IMR-90 (cell line): Measurements from ENCODE around the gene ACOXL. TPM values are rescaled to one million over a fixed set of nuclear protein-coding genes. Genes with fewer than 3 reads are reported as not detected.

Source experiments
- ATAC-seq: fragments of 200-7000 bp; cut with Tn5 transposase; 2 replicates; pipeline ENCODE4 v1.9.1; 2020; ENCODE audit warnings: low read depth, mild to moderate bottlenecking, moderate library complexity
- BruUV-seq: library from RNA; stranded (reverse); fragments of 400-500 nt; replicated peaks from 2 replicates; lab custom pipeline; 2021; lab: Mats Ljungman, UMichigan
- CTCF ChIA-PET: fragments of 300-600 bp; formaldehyde crosslinking; extraction: SDS; loops from one replicate; lab custom pipeline; 2021; ENCODE audit warnings: antibody characterized with exemption; lab: Yijun Ruan, JAX
- POLR2A ChIA-PET: fragments of 300-600 bp; sonication (Branson Sonifier 250); formaldehyde crosslinking; loops from one replicate; lab custom pipeline; 2022; ENCODE audit warnings: antibody characterized with exemption; ENCODE audit not compliant: unreplicated experiment; lab: Charles Lee
- DNase-seq: peaks from one replicate; pipeline ENCODE4 v3.0.0; 2013
- H2AFZ ChIP-seq: replicated peaks from 2 replicates; pipeline ENCODE3; 2013; ENCODE audit warnings: low read length, mild to moderate bottlenecking; ENCODE audit not compliant: poor library complexity
- H2AK5ac ChIP-seq: 2 replicates; pipeline ENCODE4 v1.6.1; 2013; ENCODE audit warnings: low read depth, low read length, inconsistent platforms
- H2AK9ac ChIP-seq: replicated peaks from 2 replicates; pipeline ENCODE3; 2013; ENCODE audit warnings: mild to moderate bottlenecking, low read depth, low read length, moderate library complexity; ENCODE audit not compliant: poor library complexity
- H2BK120ac ChIP-seq: 2 replicates; pipeline ENCODE4 v1.6.1; 2013; ENCODE audit warnings: low read depth, low read length, inconsistent platforms
- H2BK15ac ChIP-seq: 3 replicates; pipeline ENCODE4 v1.6.1; 2013; ENCODE audit warnings: low read depth, low read length, inconsistent platforms
- H2BK20ac ChIP-seq: 2 replicates; pipeline ENCODE4 v1.6.1; 2013; ENCODE audit warnings: low read depth, mild to moderate bottlenecking, inconsistent platforms, low read length, moderate library complexity
- H2BK5ac ChIP-seq: 2 replicates; pipeline ENCODE4 v1.6.1; 2013; ENCODE audit warnings: mild to moderate bottlenecking, low read depth, low read length, inconsistent platforms; ENCODE audit not compliant: poor library complexity, severe bottlenecking
- H3K14ac ChIP-seq: replicated peaks from 2 replicates; pipeline ENCODE4 v1.6.1; 2013; ENCODE audit warnings: low read depth, low read length, inconsistent platforms
- H3K18ac ChIP-seq: 2 replicates; pipeline ENCODE4 v1.6.1; 2013; ENCODE audit warnings: low read depth, low read length, control low read depth
- H3K23ac ChIP-seq: 2 replicates; pipeline ENCODE4 v1.6.1; 2013; ENCODE audit warnings: low read depth, low read length, inconsistent platforms
- H3K27ac ChIP-seq: 2 replicates; pipeline ENCODE4 v1.5.1; 2013; ENCODE audit warnings: mild to moderate bottlenecking, control low read depth, low read length; ENCODE audit not compliant: insufficient read depth
- H3K27me3 ChIP-seq: 2 replicates; pipeline ENCODE4 v1.6.1; 2013; ENCODE audit warnings: low read length; ENCODE audit not compliant: control insufficient read depth, insufficient read depth
- H3K36me3 ChIP-seq: 2 replicates; pipeline ENCODE4 v1.6.1; 2013; ENCODE audit warnings: low read length, mixed read lengths; ENCODE audit not compliant: control insufficient read depth, insufficient read depth
- H3K4ac ChIP-seq: 2 replicates; pipeline ENCODE4 v1.6.1; 2013; ENCODE audit warnings: low read depth, low read length, inconsistent platforms
- H3K4me1 ChIP-seq: 2 replicates; pipeline ENCODE4 v1.6.1; 2013; ENCODE audit warnings: low read length, mixed read lengths; ENCODE audit not compliant: control insufficient read depth, insufficient read depth
- H3K4me2 ChIP-seq: 2 replicates; pipeline ENCODE4 v1.6.1; 2013; ENCODE audit warnings: low read depth, mild to moderate bottlenecking, control low read depth, low read length, moderate library complexity
- H3K4me3 ChIP-seq: 2 replicates; pipeline ENCODE4 v1.5.1; 2013; ENCODE audit warnings: low read depth, mild to moderate bottlenecking, control low read depth, low read length, moderate library complexity; ENCODE audit not compliant: insufficient read depth
- H3K56ac ChIP-seq: 2 replicates; pipeline ENCODE4 v1.6.1; 2013; ENCODE audit warnings: low read length, inconsistent platforms; ENCODE audit not compliant: insufficient read depth; ENCODE audit errors: extremely low read depth
- H3K79me1 ChIP-seq, 2 experiments: 2 replicates each; pipeline ENCODE4 v1.6.1; 2013; ENCODE audit warnings: low read length in 2 of 2, inconsistent platforms in 1 of 2, low read depth in 1 of 2
- H3K9ac ChIP-seq: 2 replicates; pipeline ENCODE4 v1.6.1; 2013; ENCODE audit warnings: low read depth, low read length, control low read depth
- H3K9me1 ChIP-seq: 2 replicates; pipeline ENCODE4 v1.6.1; 2013; ENCODE audit warnings: low read length, inconsistent platforms; ENCODE audit not compliant: insufficient read depth
- H3K9me3 ChIP-seq: 2 replicates; pipeline ENCODE4 v1.6.1; 2013; ENCODE audit warnings: low read length; ENCODE audit not compliant: control insufficient read depth, insufficient read depth
- H4K20me1 ChIP-seq: 2 replicates; pipeline ENCODE4 v1.6.1; 2013; ENCODE audit warnings: low read length, inconsistent platforms; ENCODE audit not compliant: insufficient read depth
- H4K5ac ChIP-seq: 2 replicates; pipeline ENCODE4 v1.6.1; 2013; ENCODE audit warnings: mild to moderate bottlenecking, low read depth, low read length, control low read depth
- H4K8ac ChIP-seq, 2 experiments: 2 replicates each; pipeline ENCODE4 v1.6.1; 2013; ENCODE audit warnings: low read depth in 2 of 2, low read length in 2 of 2, control low read depth in 1 of 2, inconsistent platforms in 1 of 2
- H4K91ac ChIP-seq: 2 replicates; pipeline ENCODE4 v1.6.1; 2013; ENCODE audit warnings: low read depth, low read length, inconsistent platforms; ENCODE audit not compliant: insufficient read depth
- CHD1 ChIP-seq: IDR thresholded peaks from 2 replicates; pipeline ENCODE4 v1.6.1; 2012; ENCODE audit warnings: low read depth, low read length, improper control_type of control experiment
- ELK1 ChIP-seq: fragments of 150-350 bp; IDR thresholded peaks from 2 replicates; pipeline ENCODE4 v1.6.1; 2016; ENCODE audit warnings: low read depth, mild to moderate bottlenecking, low read length, moderate library complexity, borderline replicate concordance
- MAFK ChIP-seq: IDR thresholded peaks from 2 replicates; pipeline ENCODE4 v1.6.1; 2012; ENCODE audit warnings: low read depth, low read length, improper control_type of control experiment
- MAZ ChIP-seq: IDR thresholded peaks from 2 replicates; pipeline ENCODE4 v1.6.1; 2012; ENCODE audit warnings: low read depth, mild to moderate bottlenecking, low read length, improper control_type of control experiment, moderate library complexity, borderline replicate concordance
- MXI1 ChIP-seq: IDR thresholded peaks from 2 replicates; pipeline ENCODE4 v1.6.1; 2012; ENCODE audit warnings: low read depth, mild to moderate bottlenecking, low read length, moderate library complexity, borderline replicate concordance
- NFE2L2 ChIP-seq: fragments of 150-350 bp; IDR thresholded peaks from 2 replicates; pipeline ENCODE4 v1.6.1; 2016; ENCODE audit warnings: low read depth, mild to moderate bottlenecking, low read length
- RAD21 ChIP-seq: IDR thresholded peaks from 2 replicates; pipeline ENCODE4 v1.6.1; 2012; ENCODE audit warnings: low read length, improper control_type of control experiment
- RCOR1 ChIP-seq: IDR thresholded peaks from 2 replicates; pipeline ENCODE4 v1.6.1; 2012; ENCODE audit warnings: mild to moderate bottlenecking, low read length, improper control_type of control experiment; ENCODE audit not compliant: insufficient replicate concordance
- RFX5 ChIP-seq: IDR thresholded peaks from 2 replicates; pipeline ENCODE4 v1.8.0; 2012; ENCODE audit warnings: low read depth, mild to moderate bottlenecking, low read length, moderate library complexity
- SMC3 ChIP-seq: fragments of 150-350 bp; IDR thresholded peaks from 2 replicates; pipeline ENCODE4 v1.6.1; 2016; ENCODE audit warnings: low read depth, mild to moderate bottlenecking, antibody characterized with exemption, low read length, moderate library complexity
- USF2 ChIP-seq: fragments of 150-350 bp; IDR thresholded peaks from 2 replicates; pipeline ENCODE4 v1.6.1; 2017; ENCODE audit warnings: mild to moderate bottlenecking, antibody characterized with exemption, low read length, low read depth
- WGBS, 2 experiments: methylation state at CpG; one replicate each; pipeline versions ENCODE4 v1.1.5 to v1.1.7; 2013; ENCODE audit warnings: missing lambda C conversion rate in 2 of 2; ENCODE audit not compliant: insufficient read length in 1 of 2; ENCODE audit errors: extremely low coverage in 2 of 2; 5-methylcytosine and 5-hydroxymethylcytosine counted together
- dilution Hi-C: fragments of 300-500 bp; cut with HindIII; formaldehyde crosslinking; loops from one replicate; pipeline ENCODE4 v1.14.3; 2018; ENCODE audit warnings: low sequenced_read_pairs; ENCODE audit not compliant: unreplicated experiment
- in situ Hi-C: fragments of 300-500 bp; cut with MboI; formaldehyde crosslinking; loops from 3 replicates; pipeline ENCODE4 v1.14.3; 2019; ENCODE audit warnings: low sequenced_read_pairs, inconsistent platforms, mixed read lengths
- intact Hi-C: fragments of 100-400 bp; cut with micrococcal nuclease; formaldehyde crosslinking; loops from 2 replicates; pipeline ENCODE4 v1.10.0; 2022
- polyA plus RNA-seq, 3 experiments: library from polyadenylated mRNA; depleted of rRNA; stranded (reverse); fragments of >200 nt; gene quantifications; 2 replicates each; pipeline ENCODE4 v1.2.3, GENCODE V29; 2012; ENCODE audit warnings: low replicate concordance in 1 of 3
- total RNA-seq: library from RNA; depleted of rRNA; stranded (reverse); fragments of >200 nt; gene quantifications from 2 replicates; pipeline ENCODE4 v1.2.3, GENCODE V29; 2012

Gene ACOXL
- total and polyA plus RNA-seq, 2 of the 4 experiments (the other 2 are of a cell fraction) = not detected

GRCh38 chr2:111121828-111122630 is 389.7 kb downstream of the ACOXL start (continued):
- TF ChIP-seq NFE2L2 (no peak), CHD1 (no peak)

DNA sequence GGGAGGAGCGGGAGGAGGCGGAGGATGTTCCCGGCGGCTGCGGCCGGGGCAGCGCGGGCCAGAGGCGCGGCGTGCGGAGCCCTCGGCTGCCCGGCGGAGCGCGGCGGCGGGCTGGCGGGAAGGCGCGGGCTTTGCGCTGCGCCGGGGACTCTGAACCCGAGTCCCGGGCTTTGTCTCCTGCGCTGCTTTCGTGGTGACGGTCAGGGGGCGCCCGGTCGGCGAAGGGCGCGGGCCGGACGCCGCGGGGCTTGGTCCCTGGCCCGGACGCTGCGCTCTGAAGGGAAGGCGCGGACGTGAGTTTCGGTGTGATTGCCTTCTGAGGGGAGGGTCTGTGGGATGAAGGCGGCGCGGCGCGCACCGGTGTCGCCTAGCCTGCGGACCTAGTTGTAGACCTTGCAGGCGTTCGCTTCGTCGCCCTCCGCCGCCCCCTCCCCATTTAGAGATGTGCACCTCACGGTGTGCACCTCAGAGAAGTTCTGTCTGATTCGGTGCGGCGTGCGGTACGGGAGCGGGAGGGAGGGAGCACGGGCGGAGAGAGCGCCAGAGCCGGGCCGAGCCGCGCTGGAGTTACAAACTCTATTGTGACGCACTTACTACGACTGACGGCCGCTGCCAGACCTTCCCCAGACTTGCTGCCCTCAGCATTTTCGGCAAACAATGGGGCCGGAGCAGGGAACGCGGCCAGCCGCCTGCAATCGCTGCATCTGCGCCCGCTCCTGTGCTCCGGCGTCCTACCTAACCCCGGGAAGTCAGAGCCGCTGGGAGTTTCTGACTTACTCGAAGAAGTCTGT is 390.5 kb downstream of the ACOXL start:
- Histone ChIP-seq H2AFZ (peak overlapping the region; percentile 95), H4K5ac (no peak overlapping the region), H3K9me3 (peaks cover 3% of the 10 kb centered on the region; the same call in 1 of the 2 replicates), H2BK120ac (no peak overlapping the region), H4K91ac (no peak overlapping the region), H2BK5ac (no peak overlapping the region), H2BK15ac (no peak overlapping the region), H3K18ac (no peak overlapping the region; the same call in 1 of the 2 replicates), H3K9ac (peak overlapping the region; percentile 65), H3K4me3 (peak overlapping the region; percentile 79), H4K20me1 (peaks cover 9% of the 10 kb centered on the region; the same call in 1 of the 2 replicates), H3K27ac (peak overlapping the region; percentile 34), H2AK9ac (peak overlapping the region; percentile 51), H3K36me3 (peaks cover 13% of the 10 kb centered on the region), H2BK20ac (no peak overlapping the region), H4K8ac (no peak overlapping the region), H3K27me3 (peaks cover 5% of the 10 kb centered on the region; the same call in 1 of the 2 replicates), H3K4me2 (peak overlapping the region; percentile 84), H3K9me1 (no peaks in the 10 kb centered on the region), H3K14ac (peak overlapping the region; percentile 40; the same call in 1 of the 2 replicates), H2AK5ac (no peak overlapping the region; the same call in 1 of the 2 replicates), H3K4ac (peak overlapping the region; percentile 8; the same call in 1 of the 2 replicates), H3K4me1 (no peaks in the 10 kb centered on the region; the same call in none of the 2 replicates), H3K23ac (no peak overlapping the region), H3K79me1 (peaks cover 0 to 8% of the 10 kb centered on the region in 2 experiments; a peak in 1 of 4 replicates), H3K56ac (no peak overlapping the region)
- dilution Hi-C loops = no loop called here
- ATAC-seq (peak; percentile 30), DNase-seq (peak; percentile 82)
- intact Hi-C loops = no loop called here
- BruUV-seq = no TSS peak
- in situ Hi-C loops = no loop called here
- CTCF ChIA-PET = no interaction called here
- POLR2A ChIA-PET = interaction anchor here (0.7 kb wide), 1 partner anchor 335 kb away, joined by 3 read pairs; no protein-coding TSS in a partner anchor
- WGBS, 2 experiments = 0% methylated on average over 51 of the region's 92 CpGs; no CpG with 5 or more reads in 1 of the 2 experiments
- TF ChIP-seq MAZ (0 out of 2 replicates have a peak, but pooled peaks have one; percentile 22), CHD1 (no peak), NFE2L2 (no peak), MAFK (peak; percentile 98), ELK1 (no peak), MXI1 (peak; percentile 31; the same call in 1 of the 2 replicates), SMC3 (no peak), RFX5 (no peak), RCOR1 (no peak), USF2 (no peak), RAD21 (0 out of 2 replicates have a peak, but pooled peaks have one; percentile 2)
